Neural cell (in vitro differentiated cells): ENCODE data around the gene YTHDF2.

Source experiments
- MXI1 ChIP-seq: fragments of 450-650 bp; conservative IDR thresholded peaks from 2 replicates; pipeline ENCODE4 v1.6.1; 2014; ENCODE audit warnings: antibody characterized with exemption, mild to moderate bottlenecking; ENCODE audit not compliant: poor library complexity, severe bottlenecking
- POLR2AphosphoS5 ChIP-seq: IDR thresholded peaks from 2 replicates; pipeline ENCODE4 v1.6.1; 2012

DNA sequence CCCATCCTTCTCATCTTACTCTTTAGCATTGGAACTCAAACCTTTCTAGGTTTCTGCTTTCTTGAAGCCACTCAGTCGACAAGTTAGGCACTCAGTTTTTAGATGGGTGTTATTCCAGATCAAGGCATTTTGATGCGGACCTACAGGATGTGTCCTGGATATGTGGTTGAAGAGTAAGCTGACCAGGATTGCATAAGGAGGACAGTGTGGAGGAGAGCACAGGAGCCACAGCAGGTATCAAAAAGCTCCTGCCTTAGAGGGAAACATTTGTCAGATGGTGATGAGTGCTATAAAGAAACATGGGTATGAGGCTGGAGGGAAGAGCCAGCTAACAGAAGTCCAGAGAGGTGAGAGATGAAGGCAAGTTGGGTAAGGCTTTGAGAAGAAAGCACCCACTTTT lies 41.3 kb downstream of the YTHDF2 start:
- no peak for TF ChIP-seq POLR2AphosphoS5
- TF ChIP-seq MXI1: no peak
